H9 (cell line): Measurements from ENCODE around the gene SAV1. TPM values are rescaled to one million over a fixed set of nuclear protein-coding genes. Genes with fewer than 3 reads are reported as not detected.

Experiments
- DNase-seq: peaks from one replicate; pipeline ENCODE4 v3.0.0-alpha.2; 2017
- H2AFZ ChIP-seq: one replicate; pipeline ENCODE4 v1.6.1; 2013; ENCODE audit warnings: mild to moderate bottlenecking, low read length, control low read depth, moderate library complexity
- H2AK5ac ChIP-seq: 2 replicates; pipeline ENCODE4 v1.6.1; 2013; ENCODE audit warnings: low read length, control low read depth, mixed read lengths; ENCODE audit not compliant: insufficient read length
- H2BK120ac ChIP-seq: one replicate; pipeline ENCODE4 v1.6.1; 2013; ENCODE audit warnings: low read depth, mild to moderate bottlenecking, low read length, control low read depth, inconsistent platforms; ENCODE audit not compliant: poor library complexity, severe bottlenecking
- H2BK12ac ChIP-seq: 2 replicates; pipeline ENCODE4 v1.6.1; 2013; ENCODE audit warnings: low read length, control low read depth, mixed read lengths, low read depth; ENCODE audit not compliant: insufficient read length
- H2BK15ac ChIP-seq: 2 replicates; pipeline ENCODE4 v1.6.1; 2013; ENCODE audit warnings: low read depth, low read length, control low read depth
- H2BK20ac ChIP-seq: one replicate; pipeline ENCODE4 v1.6.1; 2013; ENCODE audit warnings: low read depth, mild to moderate bottlenecking, low read length, control low read depth, inconsistent platforms; ENCODE audit not compliant: poor library complexity, severe bottlenecking
- H2BK5ac ChIP-seq: 2 replicates; pipeline ENCODE4 v1.6.1; 2013; ENCODE audit warnings: low read length, control low read depth, mixed read lengths; ENCODE audit not compliant: insufficient read length
- H3K14ac ChIP-seq: 2 replicates; pipeline ENCODE4 v1.6.1; 2013; ENCODE audit warnings: low read length, control low read depth; ENCODE audit not compliant: insufficient read depth
- H3K18ac ChIP-seq: 2 replicates; pipeline ENCODE4 v1.6.1; 2013; ENCODE audit warnings: low read depth, mild to moderate bottlenecking, mixed read lengths, low read length, control low read depth; ENCODE audit not compliant: insufficient read length
- H3K23ac ChIP-seq: 2 replicates; pipeline ENCODE4 v1.6.1; 2013; ENCODE audit warnings: low read length, control low read depth, mixed read lengths, low read depth; ENCODE audit not compliant: insufficient read length
- H3K23me2 ChIP-seq: 2 replicates; pipeline ENCODE4 v1.6.1; 2013; ENCODE audit warnings: low read depth, mild to moderate bottlenecking, mixed read lengths, low read length, control low read depth; ENCODE audit not compliant: insufficient read length, poor library complexity, severe bottlenecking
- H3K27ac ChIP-seq: 2 replicates; pipeline ENCODE4 v1.5.1; 2013; ENCODE audit warnings: low read length, control low read depth, mixed read lengths, low read depth; ENCODE audit not compliant: insufficient read length
- H3K27me3 ChIP-seq: 2 replicates; pipeline ENCODE4 v1.6.1; 2013; ENCODE audit warnings: low read length, control low read depth, inconsistent platforms; ENCODE audit not compliant: insufficient read depth
- H3K4ac ChIP-seq: 2 replicates; pipeline ENCODE4 v1.6.1; 2013; ENCODE audit warnings: low read depth, mild to moderate bottlenecking, control low read depth, inconsistent platforms, low read length, moderate library complexity
- H3K4me1 ChIP-seq: 2 replicates; pipeline ENCODE4 v1.6.1; 2013; ENCODE audit warnings: low read length, control low read depth, inconsistent platforms; ENCODE audit not compliant: insufficient read depth
- H3K4me2 ChIP-seq: 2 replicates; pipeline ENCODE4 v1.6.1; 2013; ENCODE audit warnings: low read length, control low read depth, mixed read lengths; ENCODE audit not compliant: insufficient read length, insufficient read depth
- H3K56ac ChIP-seq: 2 replicates; pipeline ENCODE4 v1.6.1; 2013; ENCODE audit warnings: low read depth, mild to moderate bottlenecking, mixed read lengths, low read length, control low read depth; ENCODE audit not compliant: insufficient read length
- H3K79me1 ChIP-seq: 2 replicates; pipeline ENCODE4 v1.6.1; 2013; ENCODE audit warnings: low read depth, mild to moderate bottlenecking, moderate library complexity, low read length, control low read depth, inconsistent platforms; ENCODE audit not compliant: insufficient read depth, poor library complexity, severe bottlenecking
- H3K79me2 ChIP-seq: 2 replicates; pipeline ENCODE4 v1.6.1; 2013; ENCODE audit warnings: low read length, control low read depth, inconsistent platforms; ENCODE audit not compliant: insufficient read depth
- H3K9ac ChIP-seq: 2 replicates; pipeline ENCODE4 v1.6.1; 2013; ENCODE audit warnings: low read length, control low read depth, mixed read lengths; ENCODE audit not compliant: insufficient read length; ENCODE audit errors: extremely low read depth
- H3K9me3 ChIP-seq: one replicate; pipeline ENCODE4 v1.6.1; 2013; ENCODE audit warnings: low read depth, low read length, inconsistent platforms; ENCODE audit not compliant: control insufficient read depth
- H3T11ph ChIP-seq: one replicate; pipeline ENCODE4 v1.6.1; 2013; ENCODE audit warnings: mild to moderate bottlenecking, low read length, control low read depth, inconsistent platforms
- H4K20me1 ChIP-seq: one replicate; pipeline ENCODE4 v1.6.1; 2013; ENCODE audit not compliant: control insufficient read depth, insufficient read length, insufficient read depth
- H4K5ac ChIP-seq: 2 replicates; pipeline ENCODE4 v1.6.1; 2013; ENCODE audit warnings: low read depth, mild to moderate bottlenecking, mixed read lengths, low read length, control low read depth; ENCODE audit not compliant: insufficient read length
- H4K8ac ChIP-seq: replicated peaks from 2 replicates; pipeline ENCODE4 v1.6.1; 2013; ENCODE audit warnings: low read length, control low read depth, mixed read lengths, low read depth; ENCODE audit not compliant: insufficient read length
- H4K91ac ChIP-seq: 2 replicates; pipeline ENCODE4 v1.6.1; 2013; ENCODE audit warnings: low read depth, mild to moderate bottlenecking, moderate library complexity, mixed read lengths, low read length, control low read depth; ENCODE audit not compliant: insufficient read length
- H3K27ac Mint-ChIP-seq, 3 experiments: 2 replicates in 2 of 3; 3 replicates in 1 of 3; pipeline ENCODE4 v1.8.0; 2020 to 2021; ENCODE audit warnings: mixed read lengths in 3 of 3, mild to moderate bottlenecking in 1 of 3, moderate library complexity in 1 of 3
- H3K27me3 Mint-ChIP-seq: 2 replicates; pipeline ENCODE4 v1.8.0; 2021; ENCODE audit warnings: low read depth, mild to moderate bottlenecking, moderate library complexity, mixed read lengths
- H3K36me3 Mint-ChIP-seq, 3 experiments: 2 replicates in 2 of 3; 3 replicates in 1 of 3; pipeline ENCODE4 v1.8.0; 2020 to 2021; ENCODE audit warnings: low read depth in 3 of 3, mixed read lengths in 3 of 3; ENCODE audit not compliant: insufficient read depth in 1 of 3
- H3K4me1 Mint-ChIP-seq, 2 experiments: 2 replicates each; pipeline ENCODE4 v1.8.0; 2020; ENCODE audit warnings: mixed read lengths in 2 of 2
- H3K4me3 Mint-ChIP-seq, 2 experiments: 2 replicates in 1 of 2; 3 replicates in 1 of 2; pipeline ENCODE4 v1.8.0; 2020 to 2021; ENCODE audit warnings: mild to moderate bottlenecking in 2 of 2, mixed read lengths in 2 of 2, moderate library complexity in 1 of 2
- H3K9me3 Mint-ChIP-seq, 2 experiments: 2 replicates in 1 of 2; 3 replicates in 1 of 2; pipeline ENCODE4 v1.8.0; 2020; ENCODE audit warnings: mild to moderate bottlenecking in 2 of 2, mixed read lengths in 2 of 2, moderate library complexity in 1 of 2
- CTCF ChIP-seq: fragments of 200-600 bp; sonication (generic); conservative IDR thresholded peaks from 3 replicates; pipeline ENCODE4 v1.8.0; 2021; ENCODE audit warnings: antibody characterized with exemption, mild to moderate bottlenecking
- WGBS: extraction: QIAGEN DNeasy Blood & Tissue Kit; methylation state at CpG from one replicate; pipeline ENCODE4 v1.1.7; 2013; ENCODE audit warnings: missing lambda C conversion rate, low lambda C conversion rate, mixed read lengths; ENCODE audit not compliant: insufficient read length; ENCODE audit errors: extremely low coverage; 5-methylcytosine and 5-hydroxymethylcytosine counted together
- total RNA-seq: library from RNA; stranded (reverse); gene quantifications from 2 replicates; pipeline ENCODE4 v1.2.1, GENCODE V29; 2021

The SAV1 gene
- total RNA-seq, 1 experiment from 2014 or later = 57.3 TPM

- no peak overlapping the region for H3K23ac ChIP-seq
- no peak overlapping the region for H2BK15ac ChIP-seq
- no peak overlapping the region for H2AFZ ChIP-seq
- Mint-ChIP-seq H3K27me3 (no peaks in the 10 kb centered on the region), H3K4me3 (no peak overlapping the region), H3K4me1 (no peaks in the 10 kb centered on the region), H3K36me3 (no peaks in the 10 kb centered on the region), H3K9me3 (no peaks in the 10 kb centered on the region), H3K27ac (no peak overlapping the region)
- no peak for DNase-seq
- H4K91ac ChIP-seq = no peak overlapping the region
- H3K79me1 ChIP-seq = no peaks in the 10 kb centered on the region
- no peak overlapping the region for H3K9ac ChIP-seq
- H2BK12ac ChIP-seq = no peak overlapping the region
- H3K9me3 ChIP-seq = no peaks in the 10 kb centered on the region
- no peak overlapping the region for H3K18ac ChIP-seq
- no peak overlapping the region for H2AK5ac ChIP-seq
- H4K8ac ChIP-seq = no peak overlapping the region
- H2BK5ac ChIP-seq = no peak overlapping the region
- H3K14ac ChIP-seq = no peak overlapping the region
- H3K79me2 ChIP-seq = no peaks in the 10 kb centered on the region
- H2BK20ac ChIP-seq = no peak overlapping the region
- no peaks in the 10 kb centered on the region for H4K20me1 ChIP-seq
- WGBS = no CpG with 5 or more reads among the region's 2 CpGs
- no peaks in the 10 kb centered on the region for H3K4me1 ChIP-seq
- H3K4ac ChIP-seq = no peak overlapping the region
- no peak for TF ChIP-seq CTCF
- H3K23me2 ChIP-seq = no peaks in the 10 kb centered on the region
- H3K27me3 ChIP-seq = no peaks in the 10 kb centered on the region
- H4K5ac ChIP-seq = no peak overlapping the region
- no peak overlapping the region for H3K56ac ChIP-seq
- H3T11ph ChIP-seq = no peak overlapping the region
- no peak overlapping the region for H2BK120ac ChIP-seq
- H3K4me2 ChIP-seq = no peak overlapping the region
- H3K27ac ChIP-seq = no peak overlapping the region
These were observed 51.8 kb downstream of the SAV1 start for GRCh38 chr14:50616275-50616674.
